A673 (cell line): ENCODE measurements around the gene GMIP. TPM values are rescaled to one million over a fixed set of nuclear protein-coding genes. Genes with fewer than 3 reads are reported as not detected.

Source experiments
- BruUV-seq: library from RNA; stranded (reverse); fragments of 400-500 nt; replicated peaks from 2 replicates; lab custom pipeline; 2021; lab: Mats Ljungman, UMichigan
- CTCF ChIA-PET: fragments of 300-600 bp; sonication (Branson Sonifier 250); formaldehyde crosslinking; loops from one replicate; lab custom pipeline; 2022; ENCODE audit warnings: antibody characterized with exemption; lab: Charles Lee
- POLR2A ChIA-PET: fragments of 300-600 bp; sonication (Branson Sonifier 250); formaldehyde crosslinking; loops from one replicate; lab custom pipeline; 2022; ENCODE audit warnings: antibody characterized with exemption; ENCODE audit not compliant: low non-redundant PET; lab: Charles Lee
- DNase-seq: peaks from one replicate; pipeline ENCODE4 v3.0.0-alpha.2; 2015; ENCODE audit warnings: low spot score
- H3K27ac ChIP-seq: fragments of 200-600 bp; sonication (generic); 2 replicates; pipeline ENCODE4 v1.5.1; 2016; ENCODE audit warnings: mixed run types, low read depth, mild to moderate bottlenecking, mixed read lengths, antibody characterized with exemption, low read length; ENCODE audit not compliant: poor library complexity, severe bottlenecking
- H3K27me3 ChIP-seq: fragments of 200-600 bp; sonication (generic); replicated peaks from 2 replicates; pipeline ENCODE4 v1.6.1; 2017; ENCODE audit warnings: mixed run types, low read depth, mild to moderate bottlenecking, mixed read lengths, antibody characterized with exemption, low read length; ENCODE audit not compliant: insufficient read depth, poor library complexity
- H3K36me3 ChIP-seq: fragments of 200-600 bp; sonication (generic); 2 replicates; pipeline ENCODE4 v1.6.1; 2016; ENCODE audit warnings: mixed run types, mild to moderate bottlenecking, mixed read lengths, antibody characterized with exemption, low read length; ENCODE audit not compliant: insufficient read depth, poor library complexity, severe bottlenecking
- H3K4me1 ChIP-seq: fragments of 200-600 bp; sonication (generic); 2 replicates; pipeline ENCODE4 v1.6.1; 2017; ENCODE audit warnings: mixed run types, mild to moderate bottlenecking, mixed read lengths, antibody characterized with exemption, low read length; ENCODE audit not compliant: insufficient read depth, poor library complexity, severe bottlenecking
- H3K4me3 ChIP-seq: fragments of 200-600 bp; sonication (generic); 2 replicates; pipeline ENCODE4 v1.5.1; 2016; ENCODE audit warnings: low read depth, mixed run types, mild to moderate bottlenecking, mixed read lengths, low read length; ENCODE audit not compliant: poor library complexity, severe bottlenecking
- H3K9me3 ChIP-seq: fragments of 200-600 bp; sonication (generic); 2 replicates; pipeline ENCODE4 v1.6.1; 2016; ENCODE audit warnings: mixed run types, low read depth, mild to moderate bottlenecking, mixed read lengths, antibody characterized with exemption, low read length; ENCODE audit not compliant: poor library complexity, severe bottlenecking
- EZH2 ChIP-seq: fragments of 200-600 bp; sonication (generic); IDR thresholded peaks from 2 replicates; pipeline ENCODE4 v1.6.1; 2017; ENCODE audit warnings: borderline replicate concordance, low read depth, mild to moderate bottlenecking, mixed read lengths, antibody characterized with exemption, low read length; ENCODE audit not compliant: poor library complexity, severe bottlenecking
- intact Hi-C: fragments of 100-400 bp; cut with micrococcal nuclease; formaldehyde crosslinking; loops from one replicate; pipeline ENCODE4 v1.10.0; 2022; ENCODE audit not compliant: unreplicated experiment
- total RNA-seq: library from RNA; stranded (reverse); gene quantifications from 2 replicates; pipeline ENCODE4 v1.2.3, GENCODE V29; 2021
- TF ChIP-seq, protein P1 (sequence below): fragments of 300-800, 200-600 bp; sonication (generic); conservative IDR thresholded peaks from 2 replicates; pipeline ENCODE4 v1.5.1; 2017; ENCODE audit warnings: low read depth, mild to moderate bottlenecking, antibody characterized with exemption, low read length, moderate library complexity, mixed read lengths

The GMIP gene
- total RNA-seq, 1 experiment from 2014 or later = 9.0 TPM

GRCh38 chr19:19663256-19664120 is 20.0 kb upstream of the GMIP start, which contains the start of gene ATP13A1:
Gene ATP13A1, minus strand, starts transcription at chr19:19663676. Its CDS starts 10 bp downstream, at chr19:19663666.
- BruUV-seq = no TSS peak
- Histone ChIP-seq H3K9me3 (no peaks in the 10 kb centered on the region), H3K4me3 (peak within 1 kb of the TSS; percentile 86), H3K27ac (peak within 1 kb of the TSS; percentile 93), H3K27me3 (no peaks in the 10 kb centered on the region), H3K36me3 (peaks cover 13% of the 10 kb centered on the region), H3K4me1 (peaks cover 12% of the 10 kb centered on the region)
- DNase-seq = peak; percentile 98
- intact Hi-C loops = no loop called here
- CTCF ChIA-PET = interaction anchor here (1.0 kb wide), 1 partner anchor 113 kb away, joined by 3 read pairs; no protein-coding TSS in a partner anchor
- POLR2A ChIA-PET = interaction anchor here (0.6 kb wide), 1 partner anchor 170 kb away, joined by 3 read pairs; no protein-coding TSS in a partner anchor
- TF ChIP-seq, protein P1, sequence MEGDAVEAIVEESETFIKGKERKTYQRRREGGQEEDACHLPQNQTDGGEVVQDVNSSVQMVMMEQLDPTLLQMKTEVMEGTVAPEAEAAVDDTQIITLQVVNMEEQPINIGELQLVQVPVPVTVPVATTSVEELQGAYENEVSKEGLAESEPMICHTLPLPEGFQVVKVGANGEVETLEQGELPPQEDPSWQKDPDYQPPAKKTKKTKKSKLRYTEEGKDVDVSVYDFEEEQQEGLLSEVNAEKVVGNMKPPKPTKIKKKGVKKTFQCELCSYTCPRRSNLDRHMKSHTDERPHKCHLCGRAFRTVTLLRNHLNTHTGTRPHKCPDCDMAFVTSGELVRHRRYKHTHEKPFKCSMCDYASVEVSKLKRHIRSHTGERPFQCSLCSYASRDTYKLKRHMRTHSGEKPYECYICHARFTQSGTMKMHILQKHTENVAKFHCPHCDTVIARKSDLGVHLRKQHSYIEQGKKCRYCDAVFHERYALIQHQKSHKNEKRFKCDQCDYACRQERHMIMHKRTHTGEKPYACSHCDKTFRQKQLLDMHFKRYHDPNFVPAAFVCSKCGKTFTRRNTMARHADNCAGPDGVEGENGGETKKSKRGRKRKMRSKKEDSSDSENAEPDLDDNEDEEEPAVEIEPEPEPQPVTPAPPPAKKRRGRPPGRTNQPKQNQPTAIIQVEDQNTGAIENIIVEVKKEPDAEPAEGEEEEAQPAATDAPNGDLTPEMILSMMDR = peak; percentile 27; the same call in 1 of the 2 replicates
- no peak for TF ChIP-seq EZH2

GRCh38 chr19:19662871-19663255 is 19.4 kb upstream of the GMIP start:
- Histone ChIP-seq H3K4me3 (peak overlapping the region; percentile 86), H3K27ac (peak overlapping the region; percentile 93), H3K27me3 (no peaks in the 10 kb centered on the region), H3K4me1 (peaks cover 12% of the 10 kb centered on the region), H3K36me3 (peaks cover 19% of the 10 kb centered on the region), H3K9me3 (no peaks in the 10 kb centered on the region)
- ChIA-PET CTCF (no interaction called here), POLR2A (no interaction called here)
- BruUV-seq = no TSS peak
- DNase-seq = no peak
- TF ChIP-seq EZH2 = no peak
- TF ChIP-seq, protein P1 = no peak
- intact Hi-C loops = no loop called here

DNA sequence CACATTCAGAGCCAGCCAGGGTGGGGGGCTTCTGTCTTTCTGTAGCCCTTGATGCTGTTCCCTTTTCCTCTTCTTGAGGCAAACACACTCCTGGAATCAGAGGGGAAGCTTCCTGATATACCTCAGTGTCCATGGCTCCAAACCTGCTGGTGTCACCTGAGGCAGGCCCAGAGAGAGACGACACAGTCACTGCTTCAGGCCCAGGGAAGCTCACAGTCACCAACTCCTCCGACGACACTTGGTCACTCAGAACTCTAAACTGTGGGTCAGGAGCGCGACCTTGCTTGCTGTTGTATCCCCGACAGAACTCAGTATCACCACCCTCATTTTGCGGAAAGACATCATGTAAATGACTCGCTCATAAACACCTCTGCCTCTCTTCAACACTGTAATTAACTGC is 18.9 kb upstream of the GMIP start:
- ChIA-PET POLR2A (interaction anchor here (0.7 kb wide), 1 partner anchor 130 kb away, joined by 8 read pairs; no protein-coding TSS in a partner anchor), CTCF (no interaction called here)
- TF ChIP-seq EZH2 = no peak
- TF ChIP-seq, protein P1 = no peak
- BruUV-seq = TSS peak; percentile 73
- peaks cover 21% of the 10 kb centered on the region for H3K36me3 ChIP-seq
- no peak for DNase-seq
- intact Hi-C loops = no loop called here
- H3K9me3 ChIP-seq = no peaks in the 10 kb centered on the region
- H3K27ac ChIP-seq = peak overlapping the region; percentile 93
- peaks cover 12% of the 10 kb centered on the region for H3K4me1 ChIP-seq
- H3K4me3 ChIP-seq = peak overlapping the region; percentile 86
- H3K27me3 ChIP-seq = no peaks in the 10 kb centered on the region
